Tibial nerve (tissue), 4 donors: ENCODE measurements around the gene ZFHX2.

ENCODE experiments used
- CTCF ChIP-seq, 5 experiments: fragments of 200-600 bp in 3 of 5; fragments of 450-650 bp in 2 of 5; sonication (generic) in 3 of 5; IDR thresholded peaks; one replicate each; pipeline ENCODE4 v1.5.1; 2016 to 2019; ENCODE audit warnings: antibody characterized with exemption in 5 of 5, mild to moderate bottlenecking in 3 of 5, moderate library complexity in 2 of 5
- EP300 ChIP-seq, 2 donors: sonication (generic); formaldehyde crosslinking; IDR thresholded peaks; one replicate each; pipeline ENCODE4 v1.6.1; 2017; ENCODE audit warnings: antibody characterized with exemption in 2 of 2, mild to moderate bottlenecking in 1 of 2
- POLR2A ChIP-seq, 2 donors: fragments of 450-650 bp; IDR thresholded peaks; one replicate each; pipeline ENCODE4 v1.6.1; 2017; ENCODE audit warnings: antibody characterized with exemption in 2 of 2, mild to moderate bottlenecking in 2 of 2, moderate library complexity in 2 of 2

GRCh38 chr14:23577710-23578392, 26.3 kb upstream of the ZFHX2 start:
- TF ChIP-seq POLR2A (IDR thresholded peaks at IDR 0.05) (no peak), CTCF (IDR thresholded peaks at IDR 0.05) (no peak), EP300 (IDR thresholded peaks at IDR 0.05) (no peak)
